Measurements from ENCODE around the gene TUBA8. TPM values are rescaled to one million over a fixed set of nuclear protein-coding genes. Genes with fewer than 3 reads are reported as not detected.
"Not testable (repeated sequence)": the region's sequence is repeated elsewhere in the genome, so short reads cannot be mapped to it uniquely, and the experiment has no call there.

TUBA8 gene
- total RNA-seq, 3 donors from 2014 or later = 1.6 to 14.7 (median 2.9) TPM

- H3K36me3 ChIP-seq = no peaks in the 10 kb centered on the region
- TF ChIP-seq CTCF (IDR thresholded peaks at IDR 0.05) (no peak), POLR2A (IDR thresholded peaks at IDR 0.05) (no peak), POLR2AphosphoS5 (IDR thresholded peaks at IDR 0.05) (no peak)
- peaks cover 0 to 5% of the 10 kb centered on the region in 2 donors for H3K4me1 ChIP-seq
- H3K9me3 ChIP-seq = no peaks in the 10 kb centered on the region
- no peak for DNase-seq (ENCODE audit: low spot score in 2 of 2)
- H3K27ac ChIP-seq = no peak overlapping the region
- H3K4me3 ChIP-seq = no peak overlapping the region
- no peaks in the 10 kb centered on the region for H3K27me3 ChIP-seq
- intact Hi-C loops (cut with DNase I; ENCODE audit: low total_unique reads) = no loop called here
Observed at GRCh38 chr22:18130699-18131429, 20.3 kb downstream of the TUBA8 start.

- intact Hi-C loops (cut with DNase I; ENCODE audit: low total_unique reads) = no loop called here
- peaks cover 0 to 5% of the 10 kb centered on the region in 2 donors for H3K4me1 ChIP-seq
- peak in 1 of 2 donors; percentile 42 for DNase-seq (ENCODE audit: low spot score in 2 of 2)
- H3K36me3 ChIP-seq = no peaks in the 10 kb centered on the region
- no peaks in the 10 kb centered on the region for H3K9me3 ChIP-seq
- no peak overlapping the region for H3K4me3 ChIP-seq
- TF ChIP-seq POLR2A (IDR thresholded peaks at IDR 0.05) (no peak), CTCF (IDR thresholded peaks at IDR 0.05) (no peak), POLR2AphosphoS5 (IDR thresholded peaks at IDR 0.05) (no peak)
- H3K27me3 ChIP-seq = no peaks in the 10 kb centered on the region
- peak overlapping the region in 1 of 2 donors; percentile 73 for H3K27ac ChIP-seq
Observed at GRCh38 chr22:18133452-18133851, 22.8 kb downstream of the TUBA8 start.

- Histone ChIP-seq H3K4me3 (no peak overlapping the region), H3K27me3 (no peaks in the 10 kb centered on the region), H3K9me3 (no peaks in the 10 kb centered on the region), H3K4me1 (peaks cover 0 to 5% of the 10 kb centered on the region in 2 donors), H3K27ac (no peak overlapping the region), H3K36me3 (no peaks in the 10 kb centered on the region)
- DNase-seq (ENCODE audit: low spot score in 2 of 2) = no peak
- intact Hi-C loops (cut with DNase I; ENCODE audit: low total_unique reads) = no loop called here
- TF ChIP-seq POLR2AphosphoS5 (IDR thresholded peaks at IDR 0.05) (no peak), POLR2A (IDR thresholded peaks at IDR 0.05) (no peak), CTCF (IDR thresholded peaks at IDR 0.05) (no peak)
Observed at GRCh38 chr22:18136563-18137320, 26.1 kb downstream of the TUBA8 start.

GRCh38 chr22:18141004-18141403 is 30.4 kb downstream of the TUBA8 start:
- intact Hi-C loops (cut with DNase I; ENCODE audit: low total_unique reads); H3K4me1 ChIP-seq; H3K27me3 ChIP-seq; H3K27ac ChIP-seq; DNase-seq (ENCODE audit: low spot score in 2 of 2); H3K36me3 ChIP-seq; H3K4me3 ChIP-seq; H3K9me3 ChIP-seq: not testable (repeated sequence)

GRCh38 chr22:18144105-18144504 is 33.5 kb downstream of the TUBA8 start:
- no peak for DNase-seq (ENCODE audit: low spot score in 2 of 2)
- no peak overlapping the region for H3K27ac ChIP-seq
- no peaks in the 10 kb centered on the region for H3K9me3 ChIP-seq
- H3K4me1 ChIP-seq = no peaks in the 10 kb centered on the region
- no peaks in the 10 kb centered on the region for H3K27me3 ChIP-seq
- intact Hi-C loops (cut with DNase I; ENCODE audit: low total_unique reads) = no loop called here
- no peaks in the 10 kb centered on the region for H3K36me3 ChIP-seq
- TF ChIP-seq CTCF (IDR thresholded peaks at IDR 0.05) (no peak), POLR2A (IDR thresholded peaks at IDR 0.05) (no peak), POLR2AphosphoS5 (IDR thresholded peaks at IDR 0.05) (no peak)
- H3K4me3 ChIP-seq = no peak overlapping the region

Measured in breast epithelium (tissue), 4 donors.